GM18505 (cell line): ENCODE results near the gene ZC3HAV1L.

ENCODE experiments used
- ATAC-seq: cut with Tn5 transposase; IDR thresholded peaks from one replicate; pipeline ENCODE4 v1.9.1; 2021; ENCODE audit not compliant: unreplicated experiment
- POLR2A ChIP-seq: IDR thresholded peaks from 4 replicates; pipeline ENCODE4 v1.6.1; 2011; ENCODE audit warnings: borderline replicate concordance; ENCODE audit not compliant: insufficient read depth, insufficient read length; ENCODE audit errors: extremely low read depth

The ZC3HAV1L gene

DNA sequence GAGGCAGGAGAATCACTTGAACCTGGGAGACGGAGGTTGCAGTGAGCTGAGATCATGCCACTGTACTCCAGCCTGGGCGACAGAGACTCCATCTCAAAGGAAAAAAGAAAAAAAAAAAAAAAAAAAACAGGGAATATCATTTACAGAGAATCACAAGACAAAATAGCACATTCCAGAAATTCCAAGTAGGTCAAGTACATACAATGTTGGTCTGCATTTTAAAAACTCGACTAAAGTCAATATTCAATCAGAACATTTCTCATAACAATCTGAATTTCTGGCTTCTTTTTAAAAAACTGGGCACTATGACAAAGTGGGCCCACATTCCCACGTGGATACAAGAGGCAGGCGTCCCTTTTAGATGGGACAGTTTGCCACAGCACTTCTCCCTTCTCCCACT lies 12.8 kb downstream of the ZC3HAV1L start:
- no peak for TF ChIP-seq POLR2A
- no peak for ATAC-seq

DNA sequence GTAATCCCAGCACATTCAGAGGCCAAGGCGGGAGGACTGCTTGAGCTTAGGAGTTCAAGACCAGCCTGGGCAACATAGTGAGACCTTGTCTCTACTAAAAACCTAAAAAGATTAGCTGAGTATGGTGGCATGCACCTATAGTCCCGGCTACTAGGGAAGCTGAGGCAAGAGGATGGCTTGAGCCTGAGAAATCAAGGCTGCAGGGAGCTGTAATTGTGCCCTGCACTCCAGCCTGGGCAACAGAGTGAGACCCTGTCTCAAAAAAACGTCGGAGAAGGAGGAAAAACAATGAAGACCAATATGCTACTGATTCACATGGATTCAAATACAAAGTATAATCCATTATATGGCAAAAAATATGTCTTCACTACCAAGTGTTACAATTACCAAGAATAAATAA lies 13.6 kb downstream of the ZC3HAV1L start:
- no peak for TF ChIP-seq POLR2A
- ATAC-seq = no peak

DNA sequence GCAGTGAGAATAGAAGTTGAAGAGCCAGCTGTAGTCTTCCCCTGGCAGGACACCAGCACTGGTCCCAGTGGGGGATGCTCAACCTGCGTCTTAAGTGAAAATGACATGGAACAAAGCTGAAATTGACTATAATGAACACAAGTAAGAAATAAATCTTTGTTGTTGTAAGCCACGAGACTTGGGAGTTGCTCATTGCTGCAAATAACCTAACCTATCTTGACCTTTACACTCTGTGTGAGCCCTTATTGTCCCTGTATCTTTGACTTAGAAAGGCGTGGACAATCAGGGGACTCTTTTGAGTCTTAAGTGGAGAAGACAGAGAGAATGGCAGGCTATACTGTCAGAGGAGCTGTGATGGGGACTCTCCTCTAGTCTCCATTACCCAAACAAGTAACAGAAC lies 16.9 kb downstream of the ZC3HAV1L start:
- ATAC-seq = no peak
- TF ChIP-seq POLR2A = no peak

DNA sequence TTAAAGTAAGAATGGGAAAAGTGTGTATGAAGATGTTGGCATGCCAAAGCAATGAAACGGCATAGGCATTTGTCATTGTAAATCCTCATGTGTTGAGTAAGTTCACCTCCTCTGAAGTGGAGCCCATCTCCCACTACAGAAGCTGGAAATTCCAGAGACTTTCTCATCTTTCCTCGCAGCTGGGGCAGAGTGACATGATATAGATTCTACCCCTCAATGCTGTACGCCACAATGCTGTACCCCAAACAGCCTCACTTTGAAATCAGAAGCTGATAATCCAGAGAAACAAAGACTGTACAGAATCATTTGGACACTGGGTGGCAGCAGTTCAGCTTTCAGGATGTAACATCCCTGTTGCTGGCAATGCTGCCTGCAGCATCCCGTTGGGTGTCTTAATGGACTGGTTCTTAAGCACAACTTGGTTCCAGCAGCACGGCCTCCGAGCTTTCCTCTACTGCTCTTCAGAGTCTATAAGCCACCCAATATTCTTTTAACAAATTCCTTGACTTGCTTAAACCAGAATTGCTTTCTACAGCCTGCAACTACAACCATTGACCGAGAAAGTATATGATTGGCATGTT lies 18.8 kb downstream of the ZC3HAV1L start:
- ATAC-seq = peak; percentile 88
- no peak for TF ChIP-seq POLR2A

DNA sequence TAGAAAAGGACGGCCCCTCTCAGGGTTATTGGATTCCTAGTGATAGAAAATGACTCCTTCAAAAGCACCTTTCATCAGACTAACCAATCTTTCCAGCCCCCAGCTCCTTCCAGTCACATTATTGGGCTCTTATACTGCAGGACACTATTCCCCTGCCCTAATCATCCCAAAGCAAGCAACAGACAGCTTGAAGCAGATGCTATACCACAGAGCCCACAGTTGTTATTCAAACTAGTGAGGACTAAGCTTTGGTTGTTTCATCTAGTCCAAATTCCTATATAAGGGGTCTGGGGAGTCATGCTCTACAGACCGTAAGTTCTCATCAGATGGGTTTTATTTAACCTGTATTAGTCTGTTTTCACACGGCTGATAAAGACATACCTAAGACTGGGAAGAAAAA lies 24.5 kb downstream of the ZC3HAV1L start:
- TF ChIP-seq POLR2A = no peak
- no peak for ATAC-seq

DNA sequence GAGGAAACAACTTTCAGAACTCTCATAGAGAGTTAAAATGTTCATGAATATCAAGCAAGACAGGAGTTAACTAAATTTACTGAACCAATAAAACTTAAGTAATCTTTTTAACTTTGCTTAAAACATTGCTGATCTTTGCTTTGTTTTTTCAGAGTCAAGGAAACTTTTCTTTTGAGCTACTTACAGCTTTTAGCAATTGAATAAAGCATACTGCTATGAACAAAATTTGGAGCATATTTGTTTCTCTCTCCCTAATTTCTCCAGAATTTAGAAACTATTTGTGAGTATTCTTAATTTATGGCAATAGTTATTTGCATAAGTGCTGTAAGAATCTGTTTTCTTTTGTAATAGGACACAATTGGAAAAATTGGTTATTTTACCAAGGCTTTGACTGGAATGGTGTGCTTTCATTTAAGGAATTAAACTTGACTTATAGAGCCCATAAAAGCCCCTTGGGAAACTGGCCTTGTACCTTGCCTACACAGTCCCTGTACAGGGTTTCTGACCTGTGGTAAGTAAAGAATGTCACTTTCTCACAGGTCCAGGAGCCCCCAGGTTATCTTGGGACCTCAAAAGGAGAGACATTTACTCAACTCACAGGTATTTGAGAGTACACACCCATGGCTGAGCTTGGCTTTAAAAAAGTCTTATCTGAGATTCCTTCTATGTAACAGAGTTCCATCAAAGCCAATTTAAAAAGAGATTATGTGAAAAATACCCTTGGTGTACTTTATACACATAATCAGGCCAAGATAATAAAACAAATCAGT lies 31.3 kb downstream of the ZC3HAV1L start:
- TF ChIP-seq POLR2A = no peak
- no peak for ATAC-seq

DNA sequence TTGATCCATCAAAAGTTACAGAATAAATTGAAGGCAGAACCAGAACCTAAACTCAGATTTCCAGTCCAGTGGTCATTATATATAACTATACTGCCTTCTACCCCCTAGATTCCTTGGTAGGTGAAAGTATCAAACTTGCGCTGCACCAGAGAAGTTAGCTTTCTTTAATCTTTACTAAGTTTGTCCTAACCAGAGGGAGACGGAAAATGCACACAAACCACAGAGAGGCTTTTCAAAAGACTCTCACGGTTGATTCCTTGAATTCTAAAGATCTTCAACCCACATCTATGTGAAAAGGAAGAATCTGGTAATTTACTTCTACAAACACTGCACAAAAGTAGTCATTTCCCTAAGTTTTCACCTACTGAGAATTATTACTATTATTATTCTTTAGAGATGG lies 36.4 kb downstream of the ZC3HAV1L start:
- TF ChIP-seq POLR2A = no peak
- ATAC-seq = no peak

DNA sequence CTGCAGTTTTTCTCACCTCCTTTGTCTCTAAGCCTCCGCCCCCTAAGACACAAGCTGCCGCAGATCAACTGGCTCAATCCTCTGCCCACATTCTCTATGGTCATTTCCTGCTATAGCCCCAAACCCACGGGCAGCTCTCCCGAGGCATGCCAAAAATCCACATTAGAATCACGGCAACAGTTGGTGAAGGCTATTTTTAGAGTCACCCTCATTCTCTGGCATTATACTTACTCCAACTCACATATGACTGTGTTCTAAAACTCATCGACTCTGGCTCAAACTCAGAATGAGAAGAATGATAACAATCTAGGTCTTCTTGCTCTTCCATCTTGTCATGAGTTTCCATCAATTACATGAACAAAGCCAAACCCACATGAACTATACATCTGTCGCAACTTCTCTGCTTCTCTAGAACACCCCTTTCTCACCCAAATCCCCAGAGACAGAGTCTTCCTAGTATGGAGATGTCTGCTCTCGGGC lies 43.8 kb downstream of the ZC3HAV1L start:
- no peak for ATAC-seq
- TF ChIP-seq POLR2A = no peak

DNA sequence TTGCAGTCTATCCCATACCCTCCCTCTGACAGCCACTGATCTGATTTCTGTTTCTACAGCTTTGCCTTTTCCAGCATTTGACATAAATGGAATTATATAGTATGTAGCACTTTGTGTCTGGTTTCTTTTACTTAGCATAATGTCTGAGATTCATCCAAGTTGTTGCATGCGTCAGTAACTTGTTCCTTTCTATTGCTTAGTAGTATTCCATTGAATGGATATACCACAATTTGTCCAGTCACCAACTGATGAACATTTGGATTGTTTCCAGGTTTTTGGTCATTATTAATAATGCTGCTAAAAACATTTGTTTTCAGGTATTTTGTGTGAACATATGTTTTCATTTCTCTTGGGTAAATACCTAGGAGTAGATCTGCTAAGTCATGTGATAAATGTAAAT lies 48.2 kb downstream of the ZC3HAV1L start:
- TF ChIP-seq POLR2A = no peak
- ATAC-seq = no peak

DNA sequence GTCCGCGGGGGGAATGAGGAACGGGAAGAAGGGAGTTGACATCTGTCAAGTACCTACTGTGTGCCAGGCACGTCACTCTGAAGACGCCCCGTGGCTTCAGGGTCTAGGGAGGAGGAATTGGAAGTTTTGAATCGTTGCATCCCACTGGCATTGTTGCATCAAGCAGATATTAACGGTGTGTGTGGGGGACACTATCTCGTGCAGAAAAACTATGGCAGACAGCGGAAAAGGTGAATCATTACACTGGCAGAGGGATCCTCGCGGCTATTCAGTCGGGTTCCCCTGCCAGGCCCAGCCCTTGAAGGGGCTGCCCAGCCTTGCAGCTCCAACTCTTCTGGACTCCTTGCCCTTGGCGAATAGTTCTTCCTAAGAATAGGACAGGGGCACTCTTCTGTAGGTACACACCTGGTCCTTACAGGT lies 53.6 kb downstream of the ZC3HAV1L start:
- no peak for TF ChIP-seq POLR2A
- ATAC-seq = no peak

DNA sequence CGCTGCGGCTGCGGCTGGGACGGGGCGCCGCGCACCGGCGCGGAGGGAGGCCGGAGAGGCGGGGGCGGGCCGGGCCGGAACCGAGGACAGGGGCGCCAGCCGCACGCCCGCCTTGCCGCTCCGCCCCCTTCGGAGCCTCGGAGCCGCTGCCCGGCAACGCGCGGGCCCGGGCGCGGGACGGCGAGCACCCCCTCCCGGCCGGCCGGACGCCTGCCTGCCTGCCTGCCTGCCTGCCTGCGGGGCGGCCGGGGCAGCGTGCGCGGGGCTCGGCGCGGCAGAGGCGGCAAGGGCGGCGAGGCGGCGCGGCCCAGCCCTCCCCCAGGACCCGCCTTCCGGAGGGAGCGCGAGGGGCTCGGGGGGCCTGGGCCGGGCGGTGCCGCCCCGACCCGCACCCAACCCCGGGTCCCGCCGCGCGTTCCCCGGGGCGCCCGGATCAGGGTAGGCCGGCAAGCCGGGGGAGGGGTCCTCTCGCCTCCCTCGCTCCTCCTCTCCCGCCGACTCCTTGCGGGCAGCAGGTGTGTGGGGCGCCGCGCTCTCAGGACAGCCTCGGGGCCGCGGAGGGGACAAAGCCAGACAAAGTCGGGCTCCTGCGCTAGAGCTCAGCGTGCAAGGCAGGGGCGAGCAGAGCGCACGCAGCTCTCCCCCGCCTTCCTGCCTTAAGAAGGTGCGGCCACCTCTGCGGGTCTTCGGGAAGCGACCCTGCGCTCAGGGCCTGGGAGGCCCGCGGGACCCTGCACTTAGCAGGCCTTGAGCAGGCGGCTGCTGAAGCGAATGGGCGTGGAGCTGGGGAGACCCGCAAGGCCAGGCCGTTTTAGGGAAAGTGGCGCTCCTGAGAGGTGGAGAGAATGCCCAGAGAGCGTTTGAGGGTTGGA lies 54.3 kb downstream of the ZC3HAV1L start, which contains the start of gene KIAA1549:
TSS of gene KIAA1549 (minus strand) at position 58 of the 872 bp plus-strand sequence. CDS start 120 bp downstream, outside the sequence.
- no peak for TF ChIP-seq POLR2A
- peak; percentile 91 for ATAC-seq

DNA sequence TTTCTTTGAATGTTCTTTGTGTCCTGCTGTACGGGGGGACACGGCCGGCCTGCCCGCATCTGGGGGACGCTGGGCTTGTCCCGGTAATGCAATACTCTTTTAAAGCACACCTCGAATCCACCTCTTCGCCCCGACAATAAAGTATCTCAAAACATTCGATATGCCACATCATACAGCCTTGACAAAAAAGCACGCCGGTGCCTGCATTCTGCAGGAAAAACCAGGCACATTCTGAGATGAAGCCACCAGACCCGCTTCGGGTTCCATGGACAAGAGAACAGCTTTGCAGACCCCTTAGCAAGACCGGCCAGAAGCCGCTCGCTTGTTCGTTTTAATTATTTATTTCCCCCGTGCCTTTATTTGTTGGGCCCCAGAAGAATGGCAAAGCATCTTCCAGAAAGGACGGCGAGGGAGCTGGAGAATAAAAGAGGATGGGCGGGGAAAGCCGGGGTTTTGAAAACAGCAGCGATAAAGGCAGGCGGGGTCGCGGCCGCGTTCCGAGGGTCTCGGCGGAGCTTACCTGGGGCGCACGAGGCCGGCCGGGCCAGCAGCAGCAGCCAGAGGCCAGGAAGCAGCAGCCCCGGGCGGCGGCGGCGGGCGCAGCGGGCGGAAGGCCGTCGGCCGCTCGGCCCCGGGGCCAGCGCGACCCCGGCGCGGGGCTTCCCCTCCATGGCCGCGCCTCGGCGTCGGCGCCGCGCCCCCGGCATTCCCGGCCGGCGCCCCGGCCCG lies 55.1 kb downstream of the ZC3HAV1L start:
- no peak for TF ChIP-seq POLR2A
- peak; percentile 53 for ATAC-seq
